WI38 (cell line): ENCODE data around the gene GNAT1.

ENCODE experiments used
- H3K4me3 ChIP-seq: 2 replicates; pipeline ENCODE4 v1.5.1; 2011; ENCODE audit warnings: low read depth, mild to moderate bottlenecking, control low read depth, low read length
- CTCF ChIP-seq: IDR thresholded peaks from 2 replicates; pipeline ENCODE4 v1.5.1; 2012; ENCODE audit warnings: low read depth, mild to moderate bottlenecking, control low read depth, low read length

GNAT1 gene

GRCh38 chr3:50163572-50164455 is 27.6 kb upstream of the GNAT1 start:
- no peak overlapping the region for H3K4me3 ChIP-seq

GRCh38 chr3:50164481-50164880 is 26.9 kb upstream of the GNAT1 start:
- no peak overlapping the region for H3K4me3 ChIP-seq
- TF ChIP-seq CTCF: no peak

More at GRCh38 chr3:50163572-50164455, 27.6 kb upstream of the GNAT1 start:
- no peak for TF ChIP-seq CTCF

GRCh38 chr3:50164984-50165909 is 26.2 kb upstream of the GNAT1 start:
- no peak overlapping the region for H3K4me3 ChIP-seq
- TF ChIP-seq CTCF: no peak

- TF ChIP-seq CTCF: no peak
- no peak overlapping the region for H3K4me3 ChIP-seq
These were observed 25.4 kb upstream of the GNAT1 start for GRCh38 chr3:50165910-50166538.

GRCh38 chr3:50166620-50167019 is 24.8 kb upstream of the GNAT1 start:
- H3K4me3 ChIP-seq: no peak overlapping the region
- TF ChIP-seq CTCF: no peak

- H3K4me3 ChIP-seq: no peak overlapping the region
- no peak for TF ChIP-seq CTCF
These were observed 24.2 kb upstream of the GNAT1 start for GRCh38 chr3:50167069-50167840.
